H9 (cell line): ENCODE data around the gene COMT. TPM values are rescaled to one million over a fixed set of nuclear protein-coding genes. Genes with fewer than 3 reads are reported as not detected.
A peak's percentile ranks its signal among the peaks of the same experiment; 100 is the strongest.

Experiments used
- DNase-seq: peaks from one replicate; pipeline ENCODE4 v3.0.0-alpha.2; 2017
- H2AFZ ChIP-seq: one replicate; pipeline ENCODE4 v1.6.1; 2013; ENCODE audit warnings: mild to moderate bottlenecking, low read length, control low read depth, moderate library complexity
- H2AK5ac ChIP-seq: 2 replicates; pipeline ENCODE4 v1.6.1; 2013; ENCODE audit warnings: low read length, control low read depth, mixed read lengths; ENCODE audit not compliant: insufficient read length
- H2BK120ac ChIP-seq: one replicate; pipeline ENCODE4 v1.6.1; 2013; ENCODE audit warnings: low read depth, mild to moderate bottlenecking, low read length, control low read depth, inconsistent platforms; ENCODE audit not compliant: poor library complexity, severe bottlenecking
- H2BK12ac ChIP-seq: 2 replicates; pipeline ENCODE4 v1.6.1; 2013; ENCODE audit warnings: low read length, control low read depth, mixed read lengths, low read depth; ENCODE audit not compliant: insufficient read length
- H2BK15ac ChIP-seq: 2 replicates; pipeline ENCODE4 v1.6.1; 2013; ENCODE audit warnings: low read depth, low read length, control low read depth
- H2BK20ac ChIP-seq: one replicate; pipeline ENCODE4 v1.6.1; 2013; ENCODE audit warnings: low read depth, mild to moderate bottlenecking, low read length, control low read depth, inconsistent platforms; ENCODE audit not compliant: poor library complexity, severe bottlenecking
- H2BK5ac ChIP-seq: 2 replicates; pipeline ENCODE4 v1.6.1; 2013; ENCODE audit warnings: low read length, control low read depth, mixed read lengths; ENCODE audit not compliant: insufficient read length
- H3K14ac ChIP-seq: 2 replicates; pipeline ENCODE4 v1.6.1; 2013; ENCODE audit warnings: low read length, control low read depth; ENCODE audit not compliant: insufficient read depth
- H3K18ac ChIP-seq: 2 replicates; pipeline ENCODE4 v1.6.1; 2013; ENCODE audit warnings: low read depth, mild to moderate bottlenecking, mixed read lengths, low read length, control low read depth; ENCODE audit not compliant: insufficient read length
- H3K23ac ChIP-seq: 2 replicates; pipeline ENCODE4 v1.6.1; 2013; ENCODE audit warnings: low read length, control low read depth, mixed read lengths, low read depth; ENCODE audit not compliant: insufficient read length
- H3K23me2 ChIP-seq: 2 replicates; pipeline ENCODE4 v1.6.1; 2013; ENCODE audit warnings: low read depth, mild to moderate bottlenecking, mixed read lengths, low read length, control low read depth; ENCODE audit not compliant: insufficient read length, poor library complexity, severe bottlenecking
- H3K27ac ChIP-seq: 2 replicates; pipeline ENCODE4 v1.5.1; 2013; ENCODE audit warnings: low read length, control low read depth, mixed read lengths, low read depth; ENCODE audit not compliant: insufficient read length
- H3K27me3 ChIP-seq: 2 replicates; pipeline ENCODE4 v1.6.1; 2013; ENCODE audit warnings: low read length, control low read depth, inconsistent platforms; ENCODE audit not compliant: insufficient read depth
- H3K4ac ChIP-seq: 2 replicates; pipeline ENCODE4 v1.6.1; 2013; ENCODE audit warnings: low read depth, mild to moderate bottlenecking, control low read depth, inconsistent platforms, low read length, moderate library complexity
- H3K4me1 ChIP-seq: 2 replicates; pipeline ENCODE4 v1.6.1; 2013; ENCODE audit warnings: low read length, control low read depth, inconsistent platforms; ENCODE audit not compliant: insufficient read depth
- H3K4me2 ChIP-seq: 2 replicates; pipeline ENCODE4 v1.6.1; 2013; ENCODE audit warnings: low read length, control low read depth, mixed read lengths; ENCODE audit not compliant: insufficient read length, insufficient read depth
- H3K56ac ChIP-seq: 2 replicates; pipeline ENCODE4 v1.6.1; 2013; ENCODE audit warnings: low read depth, mild to moderate bottlenecking, mixed read lengths, low read length, control low read depth; ENCODE audit not compliant: insufficient read length
- H3K79me1 ChIP-seq: 2 replicates; pipeline ENCODE4 v1.6.1; 2013; ENCODE audit warnings: low read depth, mild to moderate bottlenecking, moderate library complexity, low read length, control low read depth, inconsistent platforms; ENCODE audit not compliant: insufficient read depth, poor library complexity, severe bottlenecking
- H3K79me2 ChIP-seq: 2 replicates; pipeline ENCODE4 v1.6.1; 2013; ENCODE audit warnings: low read length, control low read depth, inconsistent platforms; ENCODE audit not compliant: insufficient read depth
- H3K9ac ChIP-seq: 2 replicates; pipeline ENCODE4 v1.6.1; 2013; ENCODE audit warnings: low read length, control low read depth, mixed read lengths; ENCODE audit not compliant: insufficient read length; ENCODE audit errors: extremely low read depth
- H3K9me3 ChIP-seq: one replicate; pipeline ENCODE4 v1.6.1; 2013; ENCODE audit warnings: low read depth, low read length, inconsistent platforms; ENCODE audit not compliant: control insufficient read depth
- H3T11ph ChIP-seq: one replicate; pipeline ENCODE4 v1.6.1; 2013; ENCODE audit warnings: mild to moderate bottlenecking, low read length, control low read depth, inconsistent platforms
- H4K20me1 ChIP-seq: one replicate; pipeline ENCODE4 v1.6.1; 2013; ENCODE audit not compliant: control insufficient read depth, insufficient read length, insufficient read depth
- H4K5ac ChIP-seq: 2 replicates; pipeline ENCODE4 v1.6.1; 2013; ENCODE audit warnings: low read depth, mild to moderate bottlenecking, mixed read lengths, low read length, control low read depth; ENCODE audit not compliant: insufficient read length
- H4K8ac ChIP-seq: replicated peaks from 2 replicates; pipeline ENCODE4 v1.6.1; 2013; ENCODE audit warnings: low read length, control low read depth, mixed read lengths, low read depth; ENCODE audit not compliant: insufficient read length
- H4K91ac ChIP-seq: 2 replicates; pipeline ENCODE4 v1.6.1; 2013; ENCODE audit warnings: low read depth, mild to moderate bottlenecking, moderate library complexity, mixed read lengths, low read length, control low read depth; ENCODE audit not compliant: insufficient read length
- H3K27ac Mint-ChIP-seq, 3 experiments: 2 replicates in 2 of 3; 3 replicates in 1 of 3; pipeline ENCODE4 v1.8.0; 2020 to 2021; ENCODE audit warnings: mixed read lengths in 3 of 3, mild to moderate bottlenecking in 1 of 3, moderate library complexity in 1 of 3
- H3K27me3 Mint-ChIP-seq: 2 replicates; pipeline ENCODE4 v1.8.0; 2021; ENCODE audit warnings: low read depth, mild to moderate bottlenecking, moderate library complexity, mixed read lengths
- H3K36me3 Mint-ChIP-seq, 3 experiments: 2 replicates in 2 of 3; 3 replicates in 1 of 3; pipeline ENCODE4 v1.8.0; 2020 to 2021; ENCODE audit warnings: low read depth in 3 of 3, mixed read lengths in 3 of 3; ENCODE audit not compliant: insufficient read depth in 1 of 3
- H3K4me1 Mint-ChIP-seq, 2 experiments: 2 replicates each; pipeline ENCODE4 v1.8.0; 2020; ENCODE audit warnings: mixed read lengths in 2 of 2
- H3K4me3 Mint-ChIP-seq, 2 experiments: 2 replicates in 1 of 2; 3 replicates in 1 of 2; pipeline ENCODE4 v1.8.0; 2020 to 2021; ENCODE audit warnings: mild to moderate bottlenecking in 2 of 2, mixed read lengths in 2 of 2, moderate library complexity in 1 of 2
- H3K9me3 Mint-ChIP-seq, 2 experiments: 2 replicates in 1 of 2; 3 replicates in 1 of 2; pipeline ENCODE4 v1.8.0; 2020; ENCODE audit warnings: mild to moderate bottlenecking in 2 of 2, mixed read lengths in 2 of 2, moderate library complexity in 1 of 2
- WGBS: extraction: QIAGEN DNeasy Blood & Tissue Kit; methylation state at CpG from one replicate; pipeline ENCODE4 v1.1.7; 2013; ENCODE audit warnings: missing lambda C conversion rate, low lambda C conversion rate, mixed read lengths; ENCODE audit not compliant: insufficient read length; ENCODE audit errors: extremely low coverage; 5-methylcytosine and 5-hydroxymethylcytosine counted together
- total RNA-seq: library from RNA; stranded (reverse); gene quantifications from 2 replicates; pipeline ENCODE4 v1.2.1, GENCODE V29; 2021
- TF ChIP-seq, protein P1 (sequence below): fragments of 200-600 bp; sonication (generic); conservative IDR thresholded peaks from 3 replicates; pipeline ENCODE4 v1.8.0; 2021; ENCODE audit warnings: antibody characterized with exemption, mild to moderate bottlenecking

COMT gene
- total RNA-seq, 1 experiment from 2014 or later, result 42.2 TPM

- H3K27ac ChIP-seq, result no peak overlapping the region
- no peaks in the 10 kb centered on the region for H3K23me2 ChIP-seq
- no peak for DNase-seq
- no peaks in the 10 kb centered on the region for H4K20me1 ChIP-seq
- TF ChIP-seq, protein P1, sequence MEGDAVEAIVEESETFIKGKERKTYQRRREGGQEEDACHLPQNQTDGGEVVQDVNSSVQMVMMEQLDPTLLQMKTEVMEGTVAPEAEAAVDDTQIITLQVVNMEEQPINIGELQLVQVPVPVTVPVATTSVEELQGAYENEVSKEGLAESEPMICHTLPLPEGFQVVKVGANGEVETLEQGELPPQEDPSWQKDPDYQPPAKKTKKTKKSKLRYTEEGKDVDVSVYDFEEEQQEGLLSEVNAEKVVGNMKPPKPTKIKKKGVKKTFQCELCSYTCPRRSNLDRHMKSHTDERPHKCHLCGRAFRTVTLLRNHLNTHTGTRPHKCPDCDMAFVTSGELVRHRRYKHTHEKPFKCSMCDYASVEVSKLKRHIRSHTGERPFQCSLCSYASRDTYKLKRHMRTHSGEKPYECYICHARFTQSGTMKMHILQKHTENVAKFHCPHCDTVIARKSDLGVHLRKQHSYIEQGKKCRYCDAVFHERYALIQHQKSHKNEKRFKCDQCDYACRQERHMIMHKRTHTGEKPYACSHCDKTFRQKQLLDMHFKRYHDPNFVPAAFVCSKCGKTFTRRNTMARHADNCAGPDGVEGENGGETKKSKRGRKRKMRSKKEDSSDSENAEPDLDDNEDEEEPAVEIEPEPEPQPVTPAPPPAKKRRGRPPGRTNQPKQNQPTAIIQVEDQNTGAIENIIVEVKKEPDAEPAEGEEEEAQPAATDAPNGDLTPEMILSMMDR, result no peak
- H3K14ac ChIP-seq, result no peak overlapping the region; the same call in 1 of the 2 replicates
- no CpG with 5 or more reads among the region's 19 CpGs for WGBS
- H3K27ac Mint-ChIP-seq, result peak overlapping the region in 1 of 3 experiments; percentile 62; a peak in 1 of 7 replicates
- no peak overlapping the region for H3K4ac ChIP-seq
- no peaks in the 10 kb centered on the region; the same call in 1 of the 2 replicates for H3K27me3 Mint-ChIP-seq
- no peak overlapping the region for H4K8ac ChIP-seq
- no peak overlapping the region for H4K5ac ChIP-seq
- H2BK5ac ChIP-seq, result no peak overlapping the region
- H3K9me3 Mint-ChIP-seq, result no peaks in the 10 kb centered on the region; a peak in 1 of 5 replicates
- H3K4me2 ChIP-seq, result no peak overlapping the region
- H2AK5ac ChIP-seq, result no peak overlapping the region
- H2BK15ac ChIP-seq, result no peak overlapping the region
- no peak overlapping the region for H3T11ph ChIP-seq
- no peak overlapping the region for H3K18ac ChIP-seq
- H3K23ac ChIP-seq, result no peak overlapping the region
- H4K91ac ChIP-seq, result no peak overlapping the region
- no peak overlapping the region for H3K4me3 Mint-ChIP-seq
- no peaks in the 10 kb centered on the region for H3K79me2 ChIP-seq
- H2BK120ac ChIP-seq, result no peak overlapping the region
- H3K27me3 ChIP-seq, result no peaks in the 10 kb centered on the region
- no peak overlapping the region for H3K9ac ChIP-seq
- H2BK12ac ChIP-seq, result no peak overlapping the region
- no peak overlapping the region for H2BK20ac ChIP-seq
- H3K4me1 ChIP-seq, result peaks cover 6% of the 10 kb centered on the region; the same call in 1 of the 2 replicates
- H3K9me3 ChIP-seq, result no peaks in the 10 kb centered on the region
- no peaks in the 10 kb centered on the region for H3K79me1 ChIP-seq
- H3K56ac ChIP-seq, result no peak overlapping the region
- H3K36me3 Mint-ChIP-seq, result no peaks in the 10 kb centered on the region
- peaks cover 29 to 33% of the 10 kb centered on the region in 2 experiments for H3K4me1 Mint-ChIP-seq
- H2AFZ ChIP-seq, result no peak overlapping the region
Observed at GRCh38 chr22:19997561-19998231, 56.1 kb downstream of the COMT start.
